ENCODE data around the gene TRPT1. TPM values are rescaled to one million over a fixed set of nuclear protein-coding genes. Genes with fewer than 3 reads are reported as not detected.

Gene TRPT1
- total RNA-seq, 1 donor from 2014 or later = 10.6 TPM

- FAIRE-seq = no peak
- no peak for DNase-seq (ENCODE audit: low spot score in 2 of 2)
These were observed 33.6 kb upstream of the TRPT1 start for GRCh38 chr11:64259533-64260067.

DNA sequence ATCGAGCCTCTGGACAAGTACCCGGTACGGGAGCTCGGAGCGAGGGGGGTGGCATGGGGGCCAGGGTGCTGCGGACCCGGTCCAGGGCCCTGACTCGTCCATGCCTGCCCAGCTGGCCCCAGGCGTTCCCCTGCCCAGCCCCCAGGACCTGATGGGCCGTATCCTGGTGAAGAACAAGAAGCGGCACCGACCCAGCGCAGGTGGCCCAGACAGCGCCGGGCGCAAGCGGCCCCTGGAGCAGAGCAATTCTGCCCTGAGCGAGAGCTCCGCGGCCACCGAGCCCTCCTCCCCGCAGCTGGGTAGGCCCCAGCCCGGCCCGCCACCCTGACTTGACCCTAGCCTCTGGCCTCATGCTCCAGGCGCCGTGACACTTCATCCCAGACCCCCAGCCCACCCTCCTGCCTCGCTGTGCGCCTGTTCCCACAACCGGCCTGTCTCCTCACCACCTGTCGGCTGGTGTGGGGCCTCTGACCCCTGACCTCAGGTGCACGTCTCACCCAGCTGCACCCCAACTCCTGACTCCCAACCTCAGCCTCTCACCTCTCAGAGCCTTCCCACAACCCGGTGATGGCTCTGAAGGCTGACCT, 33.1 kb upstream of the TRPT1 start:
- FAIRE-seq (no peak), DNase-seq (ENCODE audit: low spot score in 2 of 2) (no peak)

DNA sequence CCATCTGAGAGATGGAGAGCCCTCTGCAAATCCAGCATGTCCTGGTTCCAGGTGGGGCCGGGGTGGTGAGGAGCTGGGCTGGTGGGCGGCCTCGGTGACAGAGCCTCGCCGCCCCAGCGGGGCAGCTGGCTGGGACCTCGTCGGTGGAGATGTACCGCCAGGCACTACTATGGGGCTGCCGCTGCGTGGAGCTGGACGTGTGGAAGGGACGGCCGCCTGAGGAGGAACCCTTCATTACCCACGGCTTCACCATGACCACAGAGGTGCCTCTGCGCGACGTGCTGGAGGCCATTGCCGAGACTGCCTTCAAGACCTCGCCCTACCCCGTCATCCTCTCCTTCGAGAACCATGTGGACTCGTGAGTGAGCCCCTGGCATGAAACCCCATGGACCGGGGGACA, 32.4 kb upstream of the TRPT1 start:
- DNase-seq (ENCODE audit: low spot score in 2 of 2) (no peak), FAIRE-seq (no peak)

- FAIRE-seq = no peak
- no peak for DNase-seq (ENCODE audit: low spot score in 2 of 2)
These were observed 30.3 kb upstream of the TRPT1 start for GRCh38 chr11:64256300-64256699.

DNA sequence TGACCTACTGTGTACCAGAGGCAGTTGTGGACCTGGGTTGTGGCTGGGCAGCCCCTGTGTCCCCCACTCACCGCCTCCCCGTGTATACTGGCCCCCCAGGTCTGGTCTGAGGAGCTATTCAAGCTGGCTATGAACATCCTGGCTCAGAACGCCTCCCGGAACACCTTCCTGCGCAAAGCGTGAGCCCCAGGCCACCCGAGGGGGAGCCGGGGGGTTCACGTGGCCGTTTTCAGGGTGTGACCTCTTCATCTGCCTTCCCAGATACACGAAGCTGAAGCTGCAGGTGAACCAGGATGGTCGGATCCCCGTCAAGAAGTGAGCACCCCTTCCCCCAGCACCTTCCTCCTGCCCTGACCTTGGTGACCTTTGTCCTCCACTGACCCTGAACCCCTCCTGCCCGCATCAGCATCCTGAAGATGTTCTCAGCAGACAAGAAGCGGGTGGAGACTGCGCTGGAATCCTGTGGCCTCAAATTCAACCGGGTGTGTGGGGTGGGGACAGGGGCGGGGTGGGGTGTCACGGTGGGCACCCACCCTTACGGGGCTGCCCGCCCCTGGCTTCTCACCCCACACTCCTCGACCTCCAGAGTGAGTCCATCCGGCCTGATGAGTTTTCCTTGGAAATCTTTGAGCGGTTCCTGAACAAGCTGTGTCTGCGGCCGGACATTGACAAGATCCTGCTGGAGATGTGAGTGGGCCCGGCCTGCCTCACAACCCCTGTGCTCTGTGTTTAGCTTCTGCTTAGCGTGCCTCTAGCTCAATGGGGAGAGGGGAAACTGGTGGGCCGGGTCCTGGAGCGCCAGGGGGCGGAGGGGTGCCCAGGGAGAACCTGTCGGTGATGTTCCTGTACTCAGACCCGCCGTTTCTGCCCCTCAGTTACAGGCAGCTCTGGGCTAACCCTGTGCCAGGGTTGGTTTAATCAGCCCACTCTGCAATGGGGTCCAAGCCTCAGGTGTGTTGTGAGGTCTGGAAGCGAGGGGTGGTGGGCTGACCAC, 29.4 kb upstream of the TRPT1 start:
- DNase-seq (ENCODE audit: low spot score in 2 of 2) = no peak
- no peak for FAIRE-seq

- DNase-seq (ENCODE audit: low spot score in 2 of 2) (no peak), FAIRE-seq (no peak)
These were observed 28.3 kb upstream of the TRPT1 start for GRCh38 chr11:64254326-64254725.

DNA sequence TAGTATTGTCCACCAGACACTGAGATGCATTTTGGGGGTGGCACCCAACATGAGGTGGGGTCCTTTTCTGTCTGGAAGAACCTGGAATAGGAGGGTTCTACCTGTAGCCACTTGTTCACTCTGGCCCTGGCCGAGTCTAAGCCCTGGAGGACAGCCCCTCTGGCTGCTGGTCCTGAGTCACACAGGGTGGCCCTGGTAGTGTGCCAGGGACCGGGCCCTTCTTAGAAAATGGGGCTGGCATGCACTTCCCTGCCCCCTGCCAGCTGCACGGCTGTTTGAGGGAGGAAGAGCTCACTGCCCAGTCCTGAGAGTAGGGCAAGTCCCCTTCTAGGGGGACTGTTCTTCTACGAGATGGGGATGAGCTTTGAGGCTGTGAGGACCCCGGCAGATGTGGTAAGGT, 27.5 kb upstream of the TRPT1 start:
- no peak for FAIRE-seq
- DNase-seq (ENCODE audit: low spot score in 2 of 2) = peak; percentile 61 to 62

DNA sequence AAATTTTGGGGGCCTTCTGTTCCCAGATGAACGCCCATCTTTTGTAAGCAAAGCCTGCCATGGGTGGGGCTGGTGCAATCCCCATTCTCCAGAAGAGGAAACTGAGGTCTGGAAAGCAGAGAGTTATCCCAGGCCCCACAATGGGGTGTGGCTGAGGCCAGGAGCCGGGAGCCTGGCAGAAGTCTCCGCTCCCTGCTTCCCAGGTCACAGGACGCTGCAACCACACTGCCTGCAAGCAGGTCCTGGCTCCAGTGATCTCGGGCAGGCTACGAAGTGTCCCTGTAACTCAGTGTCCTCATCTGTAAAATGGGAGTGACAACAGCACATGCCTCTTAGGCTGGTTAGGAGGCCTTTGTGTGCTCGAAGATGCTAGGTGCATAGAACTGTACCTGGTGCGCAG, 27.1 kb upstream of the TRPT1 start:
- FAIRE-seq (no peak), DNase-seq (ENCODE audit: low spot score in 2 of 2) (no peak)

- FAIRE-seq (no peak), DNase-seq (ENCODE audit: low spot score in 2 of 2) (peak in 1 of 2 donors; percentile 58)
These were observed 26.3 kb upstream of the TRPT1 start for GRCh38 chr11:64252003-64252872.

GRCh38 chr11:64251753-64252002, 25.7 kb upstream of the TRPT1 start:
- DNase-seq (ENCODE audit: low spot score in 2 of 2) (no peak), FAIRE-seq (no peak)

DNA sequence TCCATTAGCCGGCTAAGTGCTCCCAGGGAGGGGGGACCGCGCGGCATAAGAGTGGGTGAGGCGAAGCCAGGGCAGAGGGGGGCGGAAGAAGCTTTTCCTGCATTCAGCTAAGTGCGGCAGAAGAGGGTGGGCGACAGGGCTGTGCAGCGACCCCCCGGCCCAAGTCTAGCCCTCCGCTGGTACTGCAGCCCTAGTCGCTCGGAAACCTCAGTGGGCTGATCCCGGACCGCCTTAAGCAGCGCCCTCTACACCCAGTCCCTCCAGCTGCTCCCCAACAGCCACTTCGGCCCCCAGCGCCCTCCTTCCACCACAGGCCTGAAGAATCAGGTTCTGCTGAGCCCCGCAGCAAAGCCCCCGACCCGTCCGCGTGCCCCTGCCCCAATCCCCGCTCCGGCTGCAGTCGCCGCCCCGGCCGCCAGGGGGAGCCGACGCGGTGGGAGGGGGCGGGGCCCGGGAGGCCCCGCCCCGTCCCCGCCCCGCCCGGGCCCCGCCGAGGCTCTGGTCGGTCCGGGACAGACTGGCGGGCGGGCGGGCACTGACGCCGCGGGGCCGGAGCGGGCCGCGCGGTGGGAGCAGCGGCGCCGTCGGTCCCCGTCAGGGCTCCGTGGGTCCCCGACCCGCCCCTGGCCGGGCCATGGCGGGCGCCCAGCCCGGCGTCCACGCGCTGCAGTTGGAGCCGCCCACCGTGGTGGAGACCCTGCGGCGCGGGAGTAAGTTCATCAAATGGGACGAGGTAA, 25.2 kb upstream of the TRPT1 start, which contains the start of gene PLCB3:
TSS of gene PLCB3 (plus strand) at position 515 of the 737 bp plus-strand sequence. CDS start at position 635, 120 bp downstream.
- FAIRE-seq = no peak
- DNase-seq (ENCODE audit: low spot score in 2 of 2) = peak; percentile 90 to 95

- FAIRE-seq = no peak
- no peak for DNase-seq (ENCODE audit: low spot score in 2 of 2)
These were observed 24.5 kb upstream of the TRPT1 start for GRCh38 chr11:64250415-64251015.

GRCh38 chr11:64249563-64250414, 23.8 kb upstream of the TRPT1 start:
- no peak for FAIRE-seq

DNA sequence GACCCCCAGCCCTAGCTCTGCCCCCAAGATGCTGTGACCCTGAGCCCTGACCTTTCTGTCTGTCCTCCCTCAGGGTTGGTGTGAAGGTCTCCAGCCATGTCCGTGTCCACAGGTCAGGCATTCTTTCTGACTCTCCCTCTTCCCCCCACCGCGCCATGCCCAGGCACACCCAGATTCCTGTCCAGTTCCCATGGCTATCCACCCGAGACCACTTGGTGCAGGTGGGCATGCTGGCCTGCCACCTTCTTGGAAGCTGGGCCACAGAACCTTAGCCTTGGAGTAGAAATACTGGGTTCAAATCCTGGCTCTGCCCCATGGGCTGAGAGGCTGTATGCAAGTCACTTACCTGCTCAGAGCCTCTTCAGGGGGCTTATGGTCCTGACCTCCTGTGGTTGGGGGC, 23.1 kb upstream of the TRPT1 start:
- DNase-seq (ENCODE audit: low spot score in 2 of 2) (no peak), FAIRE-seq (no peak)

More at GRCh38 chr11:64249563-64250414, 23.8 kb upstream of the TRPT1 start:
- no peak for DNase-seq (ENCODE audit: low spot score in 2 of 2)

DNA sequence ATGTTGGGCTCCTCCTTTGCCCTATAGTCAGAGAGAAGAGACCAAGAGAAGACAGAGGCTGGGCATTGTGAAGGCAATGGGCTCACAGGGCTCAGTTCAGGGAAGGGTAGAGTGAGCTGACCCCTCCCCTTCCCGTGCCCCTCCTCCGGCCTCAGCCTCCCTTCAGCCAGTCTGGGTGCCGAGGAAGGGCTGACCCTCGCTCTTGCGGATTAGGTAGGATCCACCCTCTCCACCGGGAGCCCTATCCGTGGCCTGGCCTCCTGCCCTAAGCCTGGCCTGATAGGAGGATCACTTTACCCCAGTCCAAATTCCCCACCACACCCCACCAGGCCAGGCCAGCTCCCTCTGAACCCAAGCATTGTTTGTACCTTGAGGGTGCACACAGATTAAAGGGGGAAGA, 22.6 kb upstream of the TRPT1 start:
- FAIRE-seq (no peak), DNase-seq (ENCODE audit: low spot score in 2 of 2) (no peak)

DNA sequence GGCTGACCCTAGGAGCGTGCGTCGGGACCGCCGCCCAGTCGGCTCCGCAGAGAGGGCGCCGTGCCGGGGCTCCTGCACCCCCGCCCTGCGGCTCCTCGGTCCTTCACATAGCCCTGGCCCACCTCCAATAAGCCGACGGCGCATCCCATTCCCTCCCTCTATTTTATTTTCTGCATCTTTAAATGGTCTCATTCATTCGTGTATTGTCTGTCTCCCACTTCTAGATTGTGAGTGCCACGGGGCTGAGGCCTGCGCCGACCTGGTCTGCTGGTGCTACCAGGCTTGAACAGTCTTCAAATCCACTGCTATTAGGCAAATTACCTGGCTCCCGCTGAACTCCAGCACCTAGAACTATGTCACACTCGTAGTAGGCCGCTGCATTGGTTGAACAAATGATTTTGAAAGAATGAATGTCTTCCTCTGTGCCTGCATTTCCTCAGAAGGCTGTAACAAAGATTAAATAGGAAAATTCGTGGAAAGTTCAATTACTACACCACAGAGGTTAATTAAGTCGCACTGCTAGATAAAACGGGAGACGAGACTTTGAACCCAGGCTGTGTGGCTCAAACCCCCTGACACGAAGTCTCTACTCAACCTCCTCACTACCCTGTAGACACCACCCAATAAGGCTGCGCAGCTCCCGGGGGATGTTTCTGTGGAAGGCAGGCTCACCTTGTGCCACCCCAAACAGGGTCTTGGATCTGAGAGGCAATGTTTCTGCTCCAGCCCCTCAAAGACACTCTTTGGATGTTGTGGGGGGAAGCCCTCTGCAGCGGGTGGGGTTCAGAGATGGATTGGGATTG, 21.9 kb upstream of the TRPT1 start:
- FAIRE-seq (no peak), DNase-seq (ENCODE audit: low spot score in 2 of 2) (no peak)

- FAIRE-seq (no peak), DNase-seq (ENCODE audit: low spot score in 2 of 2) (peak; percentile 91 to 93)
These were observed 21.1 kb upstream of the TRPT1 start, which contains the start of gene PPP1R14B for GRCh38 chr11:64246871-64247728. Gene PPP1R14B (minus strand): TSS chr11:64246943. CDS start chr11:64246673, 270 bp downstream.

Measured in frontal cortex (tissue), 4 donors.